Pancreas (tissue), 10 donors: ENCODE results near the gene CCBE1. TPM values are rescaled to one million over a fixed set of nuclear protein-coding genes. Genes with fewer than 3 reads are reported as not detected.

Source experiments
- ATAC-seq, 4 donors: fragments of 200-7000 bp; cut with Tn5 transposase; one replicate each; pipeline versions ENCODE4 v1.8.0 to v1.9.1; 2020; ENCODE audit warnings: mild to moderate bottlenecking in 4 of 4, moderate library complexity in 4 of 4
- DNase-seq, 6 donors: peaks; one replicate each; pipeline ENCODE4 v3.0.0-alpha.2; 2020
- FAIRE-seq: peaks from 2 replicates; lab custom pipeline; 2012; peaks lifted over from hg19 to GRCh38; lab: Jason Lieb, UNC
- H3K27ac ChIP-seq, 4 donors: fragments of 200-600 bp; sonication (generic); 1 replicate in 3 of 4; 2 replicates in 1 of 4; pipeline versions ENCODE4 v1.5.0 to v1.8.0; 2020
- H3K27me3 ChIP-seq, 4 donors: fragments of 200-600 bp; one replicate each; pipeline ENCODE4 v1.8.0; 2021
- H3K36me3 ChIP-seq, 3 donors: fragments of 200-600 bp; sonication (generic) in 1 of 3; one replicate each; pipeline versions ENCODE4 v1.5.0 to v1.8.0; 2020 to 2021
- H3K4me1 ChIP-seq, 3 donors: fragments of 200-600 bp; one replicate each; pipeline ENCODE4 v1.8.0; 2021
- H3K4me3 ChIP-seq, 4 donors: fragments of 200-600 bp; sonication (generic) in 2 of 4; one replicate each; pipeline versions ENCODE4 v1.5.0 to v1.8.0; 2020 to 2021
- H3K9me3 ChIP-seq, 4 donors: fragments of 200-600 bp; one replicate each; pipeline ENCODE4 v1.8.0; 2021
- CTCF ChIP-seq, 4 donors: fragments of 200-600 bp; sonication (generic) in 3 of 4; IDR thresholded peaks; one replicate each; pipeline versions ENCODE4 v1.5.0 to v1.8.0; 2021; ENCODE audit warnings: antibody characterized with exemption in 4 of 4
- WGBS, 2 donors: extraction: QIAGEN DNeasy Blood & Tissue Kit; methylation state at CpG; one replicate each; pipeline ENCODE4 v1.1.7; 2013; 5-methylcytosine and 5-hydroxymethylcytosine counted together
- intact Hi-C, 3 donors: fragments of 100-400 bp; cut with DNase I; formaldehyde crosslinking; loops; one replicate each; pipeline versions ENCODE4 v1.11.1 to v1.14.2; 2022
- polyA plus RNA-seq, 2 donors: library from polyadenylated mRNA; stranded (reverse); fragments of 200-250 nt; gene quantifications; one replicate each; pipeline ENCODE4 v1.2.3, GENCODE V29; 2013
- total RNA-seq, 6 donors: library from RNA; stranded (reverse); fragmentation: NEBNext Ultra II Directional in 4 of 6; extraction: Animal tissue kit (Norgen Biotek cat#: 25700) in 4 of 6; gene quantifications; one replicate each; pipeline versions ENCODE4 v1.2.1 to v1.2.4, GENCODE V29; 2021 to 2023
- donor health status: healthy with polysubstance abuse.
- donor health status: DM: no; HTN: no; CAD: no; lungs with moderate emphysema.
- donor health status: DM: no; HTN: no; CAD: no.
- donor health status: control.
- donor health status: control.
- donor health status: Bipolar disorder and iron deficiency.
- donor health status: DM: yes; HTN: yes; CAD: no.
- donor health status: DM: no; HTN: no; CAD: no.
- donor health status: DM: no; HTN: no; CAD: no.
- donor health status: DM: yes; HTN: yes; CAD: no.

Gene CCBE1
- total and polyA plus RNA-seq, 8 donors: 0.08 to 1.5 (median 0.59) TPM

GRCh38 chr18:59619816-59620215, 77.4 kb downstream of the CCBE1 start:
- FAIRE-seq: no peak
- ATAC-seq: no peak
- no peak for DNase-seq
- 62 to 65% methylated on average over 3 of the region's 3 CpGs for WGBS, 2 donors
- Histone ChIP-seq H3K27ac (no peak overlapping the region), H3K27me3 (no peaks in the 10 kb centered on the region), H3K9me3 (no peaks in the 10 kb centered on the region), H3K36me3 (no peaks in the 10 kb centered on the region), H3K4me3 (no peak overlapping the region), H3K4me1 (no peaks in the 10 kb centered on the region)
- no peak for TF ChIP-seq CTCF (IDR thresholded peaks at IDR 0.05)
- intact Hi-C loops: no loop called here

DNA sequence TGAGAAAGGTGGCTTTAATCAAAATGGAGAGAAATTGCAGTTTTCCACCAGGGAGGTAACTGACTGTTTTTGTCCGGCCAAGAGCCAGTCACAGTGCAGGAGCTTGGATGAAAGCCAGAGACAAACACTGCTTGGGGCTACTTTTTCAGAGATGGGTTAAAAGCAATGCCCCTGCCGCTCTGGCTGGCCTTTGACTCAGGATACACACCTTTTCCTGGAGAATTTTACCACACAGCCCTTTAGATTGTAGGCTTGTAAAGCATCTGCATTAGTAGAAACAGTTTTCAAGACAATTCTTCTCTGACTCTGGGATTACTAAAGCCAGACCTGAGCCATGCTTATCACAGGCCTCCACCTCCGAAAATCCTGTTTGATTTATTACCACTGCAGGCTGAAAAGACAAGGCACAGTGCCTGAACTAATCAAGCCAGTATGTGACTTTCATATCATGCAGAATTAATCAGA, 79.7 kb downstream of the CCBE1 start:
- no peak for TF ChIP-seq CTCF (IDR thresholded peaks at IDR 0.05)
- H3K27ac ChIP-seq: no peak overlapping the region
- intact Hi-C loops: no loop called here
- no peaks in the 10 kb centered on the region for H3K9me3 ChIP-seq
- H3K27me3 ChIP-seq: no peaks in the 10 kb centered on the region
- DNase-seq (no peak), FAIRE-seq (no peak), ATAC-seq (no peak)
- no peaks in the 10 kb centered on the region for H3K4me1 ChIP-seq
- no peaks in the 10 kb centered on the region for H3K36me3 ChIP-seq
- 21 to 30% methylated on average over 3 of the region's 3 CpGs for WGBS, 2 donors
- no peak overlapping the region for H3K4me3 ChIP-seq

DNA sequence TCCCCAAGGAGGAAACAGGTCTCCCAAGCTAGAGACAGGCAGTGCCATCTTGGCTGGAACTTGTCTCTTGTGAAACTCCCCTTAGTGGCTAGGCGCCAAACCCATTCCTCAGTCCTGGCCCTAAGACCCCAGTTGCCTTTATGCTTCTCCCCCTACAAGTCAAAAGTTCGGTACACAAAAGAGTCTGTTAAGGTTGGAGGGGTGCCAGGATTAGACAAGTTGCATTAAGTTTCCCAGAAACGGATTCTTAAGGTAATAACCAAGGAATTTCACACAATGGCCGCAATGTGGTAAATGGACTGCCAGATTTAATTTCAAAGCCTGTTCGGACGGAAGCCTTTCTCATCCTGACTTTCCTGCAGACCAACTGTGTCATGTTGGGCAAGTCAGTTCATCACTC, 80.7 kb downstream of the CCBE1 start:
- WGBS, 2 donors: 72 to 74% methylated on average over 6 of the region's 6 CpGs
- FAIRE-seq (no peak), DNase-seq (no peak), ATAC-seq (no peak)
- TF ChIP-seq CTCF (IDR thresholded peaks at IDR 0.05): no peak
- Histone ChIP-seq H3K4me3 (no peak overlapping the region), H3K27ac (no peak overlapping the region), H3K36me3 (no peaks in the 10 kb centered on the region), H3K4me1 (no peaks in the 10 kb centered on the region), H3K27me3 (no peaks in the 10 kb centered on the region), H3K9me3 (no peaks in the 10 kb centered on the region)
- intact Hi-C loops: no loop called here

GRCh38 chr18:59613903-59614302, 83.3 kb downstream of the CCBE1 start:
- Histone ChIP-seq H3K4me3 (no peak overlapping the region), H3K27me3 (no peaks in the 10 kb centered on the region), H3K9me3 (no peaks in the 10 kb centered on the region), H3K4me1 (no peaks in the 10 kb centered on the region), H3K36me3 (no peaks in the 10 kb centered on the region), H3K27ac (no peak overlapping the region)
- ATAC-seq (no peak), DNase-seq (no peak), FAIRE-seq (no peak)
- no peak for TF ChIP-seq CTCF (IDR thresholded peaks at IDR 0.05)
- intact Hi-C loops: no loop called here
- WGBS, 2 donors: 90 to 93% methylated on average over 12 of the region's 12 CpGs

DNA sequence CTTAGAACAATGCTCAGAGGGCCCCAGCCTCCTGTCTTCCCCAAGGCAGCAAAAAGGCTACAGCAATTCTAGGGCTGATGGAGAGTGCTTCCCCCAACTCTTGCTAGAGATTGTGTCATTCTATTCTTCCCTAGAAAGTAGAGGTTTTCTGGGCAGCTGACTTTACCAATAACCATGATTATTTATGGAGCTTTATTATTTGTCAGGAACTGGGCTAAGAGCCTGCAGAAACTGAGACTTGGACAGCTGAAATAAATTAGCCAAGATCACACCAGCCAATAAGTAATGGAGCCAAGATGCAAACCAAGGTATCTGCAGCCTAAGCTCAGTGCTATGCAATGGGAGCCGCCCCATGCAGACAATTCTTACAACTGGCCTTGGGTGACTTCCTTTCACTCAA, 84.8 kb downstream of the CCBE1 start:
- no peak for DNase-seq
- Histone ChIP-seq H3K36me3 (no peaks in the 10 kb centered on the region), H3K27ac (no peak overlapping the region), H3K27me3 (no peaks in the 10 kb centered on the region), H3K4me1 (no peaks in the 10 kb centered on the region), H3K9me3 (no peaks in the 10 kb centered on the region), H3K4me3 (no peak overlapping the region)
- ATAC-seq: no peak
- TF ChIP-seq CTCF (IDR thresholded peaks at IDR 0.05): no peak
- no peak for FAIRE-seq
- 56 to 68% methylated on average over 1 of the region's 1 CpG for WGBS, 2 donors
- intact Hi-C loops: no loop called here
